Osteocyte (in vitro differentiated cells): ENCODE measurements around the gene FAM209A. TPM values are rescaled to one million over a fixed set of nuclear protein-coding genes. Genes with fewer than 3 reads are reported as not detected.

Source experiments
- DNase-seq: peaks from one replicate; pipeline ENCODE4 v3.0.0; 2021; ENCODE audit warnings: mixed read lengths; ENCODE audit not compliant: unreplicated experiment; ENCODE audit errors: extremely low spot score
- H3K27ac Mint-ChIP-seq: one replicate; pipeline ENCODE4 v1.8.0; 2021; ENCODE audit warnings: mild to moderate bottlenecking, mixed read lengths; ENCODE audit not compliant: unreplicated experiment
- H3K27me3 Mint-ChIP-seq: one replicate; pipeline ENCODE4 v1.8.0; 2021; ENCODE audit warnings: mixed read lengths; ENCODE audit not compliant: unreplicated experiment
- H3K36me3 Mint-ChIP-seq: one replicate; pipeline ENCODE4 v1.8.0; 2021; ENCODE audit warnings: mixed read lengths; ENCODE audit not compliant: unreplicated experiment
- H3K4me1 Mint-ChIP-seq: one replicate; pipeline ENCODE4 v1.8.0; 2021; ENCODE audit warnings: mixed read lengths; ENCODE audit not compliant: unreplicated experiment
- H3K4me3 Mint-ChIP-seq: one replicate; pipeline ENCODE4 v1.8.0; 2021; ENCODE audit warnings: mild to moderate bottlenecking, moderate library complexity, mixed read lengths; ENCODE audit not compliant: unreplicated experiment
- H3K9me3 Mint-ChIP-seq: one replicate; pipeline ENCODE4 v1.8.0; 2021; ENCODE audit warnings: mixed read lengths; ENCODE audit not compliant: unreplicated experiment
- total RNA-seq: library from RNA; stranded (reverse); gene quantifications from 2 replicates; pipeline ENCODE4 v1.2.1, GENCODE V29; 2021
- TF ChIP-seq, protein P1 (sequence below): fragments of 200-600 bp; sonication (generic); IDR thresholded peaks from 2 replicates; pipeline ENCODE4 v1.5.0; 2021; ENCODE audit warnings: antibody characterized with exemption, mild to moderate bottlenecking, moderate library complexity

FAM209A gene
- total RNA-seq, 1 donor from 2014 or later, result 1.0 TPM

GRCh38 chr20:56572172-56572571 lies 47.6 kb downstream of the FAM209A start:
- no peak for DNase-seq
- no peaks in the 10 kb centered on the region for H3K4me1 Mint-ChIP-seq
- H3K27ac Mint-ChIP-seq, result no peak overlapping the region
- TF ChIP-seq, protein P1, sequence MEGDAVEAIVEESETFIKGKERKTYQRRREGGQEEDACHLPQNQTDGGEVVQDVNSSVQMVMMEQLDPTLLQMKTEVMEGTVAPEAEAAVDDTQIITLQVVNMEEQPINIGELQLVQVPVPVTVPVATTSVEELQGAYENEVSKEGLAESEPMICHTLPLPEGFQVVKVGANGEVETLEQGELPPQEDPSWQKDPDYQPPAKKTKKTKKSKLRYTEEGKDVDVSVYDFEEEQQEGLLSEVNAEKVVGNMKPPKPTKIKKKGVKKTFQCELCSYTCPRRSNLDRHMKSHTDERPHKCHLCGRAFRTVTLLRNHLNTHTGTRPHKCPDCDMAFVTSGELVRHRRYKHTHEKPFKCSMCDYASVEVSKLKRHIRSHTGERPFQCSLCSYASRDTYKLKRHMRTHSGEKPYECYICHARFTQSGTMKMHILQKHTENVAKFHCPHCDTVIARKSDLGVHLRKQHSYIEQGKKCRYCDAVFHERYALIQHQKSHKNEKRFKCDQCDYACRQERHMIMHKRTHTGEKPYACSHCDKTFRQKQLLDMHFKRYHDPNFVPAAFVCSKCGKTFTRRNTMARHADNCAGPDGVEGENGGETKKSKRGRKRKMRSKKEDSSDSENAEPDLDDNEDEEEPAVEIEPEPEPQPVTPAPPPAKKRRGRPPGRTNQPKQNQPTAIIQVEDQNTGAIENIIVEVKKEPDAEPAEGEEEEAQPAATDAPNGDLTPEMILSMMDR, result no peak
- no peaks in the 10 kb centered on the region for H3K9me3 Mint-ChIP-seq
- H3K4me3 Mint-ChIP-seq, result no peak overlapping the region
- no peaks in the 10 kb centered on the region for H3K36me3 Mint-ChIP-seq
- H3K27me3 Mint-ChIP-seq, result peaks cover 19% of the 10 kb centered on the region

- DNase-seq, result no peak
- H3K36me3 Mint-ChIP-seq, result no peaks in the 10 kb centered on the region
- H3K27me3 Mint-ChIP-seq, result peaks cover 19% of the 10 kb centered on the region
- no peaks in the 10 kb centered on the region for H3K9me3 Mint-ChIP-seq
- no peaks in the 10 kb centered on the region for H3K4me1 Mint-ChIP-seq
- TF ChIP-seq, protein P1, result no peak
- no peak overlapping the region for H3K4me3 Mint-ChIP-seq
- H3K27ac Mint-ChIP-seq, result no peak overlapping the region
Observed at GRCh38 chr20:56573986-56574385, 49.4 kb downstream of the FAM209A start.

- Mint-ChIP-seq H3K27me3 (peaks cover 19% of the 10 kb centered on the region), H3K4me3 (no peak overlapping the region), H3K36me3 (no peaks in the 10 kb centered on the region), H3K4me1 (no peaks in the 10 kb centered on the region), H3K9me3 (no peaks in the 10 kb centered on the region), H3K27ac (no peak overlapping the region)
- no peak for DNase-seq
- TF ChIP-seq, protein P1, result no peak
Observed at GRCh38 chr20:56574531-56575142, 50.1 kb downstream of the FAM209A start.

- Mint-ChIP-seq H3K36me3 (no peaks in the 10 kb centered on the region), H3K27me3 (peaks cover 14% of the 10 kb centered on the region), H3K27ac (no peak overlapping the region), H3K4me3 (no peak overlapping the region), H3K4me1 (no peaks in the 10 kb centered on the region), H3K9me3 (no peaks in the 10 kb centered on the region)
- DNase-seq, result no peak
- TF ChIP-seq, protein P1, result no peak
Observed at GRCh38 chr20:56575157-56575556, 50.6 kb downstream of the FAM209A start.

Other genes starting within 250 kb of the FAM209A start
- 46.9 and 50.6 TPM in 2 replicates for gene FAM210B, start 165.8 kb upstream of the FAM209A start, total RNA-seq
- gene AURKA, start 132.5 kb upstream of the FAM209A start, total RNA-seq, result 10.4 and 11.7 TPM in 2 replicates
- 36.2 and 38.6 TPM in 2 replicates for gene CSTF1, start 132.1 kb upstream of the FAM209A start, total RNA-seq
- gene CASS4, start 112.5 kb upstream of the FAM209A start, total RNA-seq, result 0.13 TPM in 1 of 2 replicates, not detected in the other
- gene RTF2, start 56.1 kb upstream of the FAM209A start, total RNA-seq, result 85.8 TPM in 2 replicates
- 0.55 TPM in 1 of 2 replicates, not detected in the other for gene FAM209B, start 8.5 kb downstream of the FAM209A start, total RNA-seq
- gene TFAP2C, start 104.6 kb downstream of the FAM209A start, total RNA-seq, result 92.9 and 97.8 TPM in 2 replicates